AG04450 (cell line): ENCODE measurements around the gene OR1E2. TPM values are rescaled to one million over a fixed set of nuclear protein-coding genes. Genes with fewer than 3 reads are reported as not detected.

Source experiments
- CTCF ChIA-PET: fragments of 300-600, 350-600 bp; formaldehyde crosslinking; extraction: SDS; loops from one replicate; lab custom pipeline; 2022; ENCODE audit warnings: antibody characterized with exemption, inconsistent platforms; lab: Charles Lee
- POLR2A ChIA-PET: fragments of 350-600 bp; formaldehyde crosslinking; extraction: SDS; loops from one replicate; lab custom pipeline; 2021; ENCODE audit warnings: antibody characterized with exemption, inconsistent platforms; lab: Yijun Ruan, JAX
- DNase-seq: peaks from one replicate; pipeline ENCODE4 v3.0.0-alpha.2; 2011; ENCODE audit warnings: low read depth, low spot score
- H3K27ac ChIP-seq: one replicate; pipeline ENCODE4 v1.5.1; 2012; ENCODE audit warnings: low read depth, low read length, control low read depth
- H3K27me3 ChIP-seq: one replicate; pipeline ENCODE4 v1.6.0; 2012; ENCODE audit warnings: low read length; ENCODE audit not compliant: control insufficient read depth, insufficient read depth
- H3K4me3 ChIP-seq: 2 replicates; pipeline ENCODE4 v1.5.1; 2011; ENCODE audit warnings: mild to moderate bottlenecking, low read depth, low read length, control low read depth
- H3K9me3 ChIP-seq: 2 replicates; pipeline ENCODE4 v1.5.1; 2012; ENCODE audit warnings: low read length; ENCODE audit not compliant: control insufficient read depth, insufficient read depth
- polyA minus RNA-seq: library from RNA; depleted of rRNA, polyadenylated mRNA; stranded (reverse); fragments of >200 nt; gene quantifications from 2 replicates; pipeline ENCODE4 v1.2.3, GENCODE V29; 2011; rRNA and poly(A)+ RNA removed
- polyA plus RNA-seq: library from polyadenylated mRNA; depleted of rRNA; stranded (reverse); fragments of >200 nt; gene quantifications from 2 replicates; pipeline ENCODE4 v1.2.3, GENCODE V29; 2011; rRNA removed
- TF ChIP-seq, protein P1 (sequence below): IDR thresholded peaks from 2 replicates; pipeline ENCODE4 v1.5.1; 2011; ENCODE audit warnings: low read depth, low read length, control low read depth, inconsistent platforms

OR1E2 gene, protein sequence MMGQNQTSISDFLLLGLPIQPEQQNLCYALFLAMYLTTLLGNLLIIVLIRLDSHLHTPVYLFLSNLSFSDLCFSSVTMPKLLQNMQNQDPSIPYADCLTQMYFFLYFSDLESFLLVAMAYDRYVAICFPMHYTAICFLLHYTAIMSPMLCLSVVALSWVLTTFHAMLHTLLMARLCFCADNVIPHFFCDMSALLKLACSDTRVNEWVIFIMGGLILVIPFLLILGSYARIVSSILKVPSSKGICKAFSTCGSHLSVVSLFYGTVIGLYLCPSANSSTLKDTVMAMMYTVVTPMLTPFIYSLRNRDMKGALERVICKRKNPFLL
- polyA plus RNA-seq (not detected in 2 replicates), polyA minus RNA-seq (not detected in 2 replicates)

DNA sequence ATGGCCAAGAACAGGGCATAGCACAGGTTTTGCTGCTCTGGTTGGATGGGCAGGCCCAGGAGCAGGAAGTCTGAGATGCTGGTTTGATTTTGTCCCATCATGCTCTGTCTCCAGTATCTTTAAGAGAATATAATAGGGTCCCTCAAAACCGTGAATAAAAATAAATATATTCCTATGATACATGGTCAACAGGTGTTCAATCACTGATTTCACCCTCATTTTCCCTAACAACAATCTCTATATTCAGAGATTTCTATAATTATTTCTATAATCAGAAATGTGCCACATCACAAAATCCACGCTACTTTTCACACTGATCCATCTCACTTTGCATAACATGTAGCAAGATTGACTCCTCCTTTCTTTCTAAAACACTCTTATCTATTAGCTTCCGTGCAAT is at the start of gene OR1E2:
Gene OR1E2, minus strand, starts transcription at position 101 of the 400 bp plus-strand sequence. Its CDS starts 0 bp downstream, at position 101.
- TF ChIP-seq, protein P1, sequence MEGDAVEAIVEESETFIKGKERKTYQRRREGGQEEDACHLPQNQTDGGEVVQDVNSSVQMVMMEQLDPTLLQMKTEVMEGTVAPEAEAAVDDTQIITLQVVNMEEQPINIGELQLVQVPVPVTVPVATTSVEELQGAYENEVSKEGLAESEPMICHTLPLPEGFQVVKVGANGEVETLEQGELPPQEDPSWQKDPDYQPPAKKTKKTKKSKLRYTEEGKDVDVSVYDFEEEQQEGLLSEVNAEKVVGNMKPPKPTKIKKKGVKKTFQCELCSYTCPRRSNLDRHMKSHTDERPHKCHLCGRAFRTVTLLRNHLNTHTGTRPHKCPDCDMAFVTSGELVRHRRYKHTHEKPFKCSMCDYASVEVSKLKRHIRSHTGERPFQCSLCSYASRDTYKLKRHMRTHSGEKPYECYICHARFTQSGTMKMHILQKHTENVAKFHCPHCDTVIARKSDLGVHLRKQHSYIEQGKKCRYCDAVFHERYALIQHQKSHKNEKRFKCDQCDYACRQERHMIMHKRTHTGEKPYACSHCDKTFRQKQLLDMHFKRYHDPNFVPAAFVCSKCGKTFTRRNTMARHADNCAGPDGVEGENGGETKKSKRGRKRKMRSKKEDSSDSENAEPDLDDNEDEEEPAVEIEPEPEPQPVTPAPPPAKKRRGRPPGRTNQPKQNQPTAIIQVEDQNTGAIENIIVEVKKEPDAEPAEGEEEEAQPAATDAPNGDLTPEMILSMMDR: no peak
- ChIA-PET POLR2A (no interaction called here), CTCF (no interaction called here)

DNA sequence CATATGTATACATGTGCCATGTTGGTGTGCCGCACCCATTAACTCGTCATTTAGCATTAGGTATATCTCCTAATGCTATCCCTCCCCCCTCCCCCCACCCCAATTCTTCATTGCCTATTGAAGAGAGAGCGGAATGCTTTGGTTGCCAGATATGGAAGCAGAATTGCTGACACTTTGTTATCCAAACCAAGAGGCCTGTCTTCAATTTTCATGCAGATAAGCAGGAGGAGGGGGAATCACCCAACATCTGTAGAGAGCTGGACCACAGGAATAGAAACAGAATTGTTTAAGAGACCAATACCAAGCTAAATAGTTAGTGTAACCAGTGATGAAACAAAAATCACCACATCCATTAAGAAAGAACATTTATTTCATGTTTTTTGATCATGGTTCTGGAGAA is 49.2 kb upstream of the OR1E2 start:
- no peak for DNase-seq
- Histone ChIP-seq H3K27ac (no peak overlapping the region), H3K4me3 (no peak overlapping the region), H3K9me3 (no peaks in the 10 kb centered on the region), H3K27me3 (no peaks in the 10 kb centered on the region)
- ChIA-PET POLR2A (no interaction called here), CTCF (no interaction called here)
- TF ChIP-seq, protein P1: no peak

More for the DNA sequence above, at the start of gene OR1E2:
- H3K27ac ChIP-seq: no peak within 1 kb of the TSS
- H3K27me3 ChIP-seq: no peaks in the 10 kb centered on the region
- no peak for DNase-seq
- H3K9me3 ChIP-seq: no peaks in the 10 kb centered on the region; the same call in 1 of the 2 replicates
- H3K4me3 ChIP-seq: no peak within 1 kb of the TSS

DNA sequence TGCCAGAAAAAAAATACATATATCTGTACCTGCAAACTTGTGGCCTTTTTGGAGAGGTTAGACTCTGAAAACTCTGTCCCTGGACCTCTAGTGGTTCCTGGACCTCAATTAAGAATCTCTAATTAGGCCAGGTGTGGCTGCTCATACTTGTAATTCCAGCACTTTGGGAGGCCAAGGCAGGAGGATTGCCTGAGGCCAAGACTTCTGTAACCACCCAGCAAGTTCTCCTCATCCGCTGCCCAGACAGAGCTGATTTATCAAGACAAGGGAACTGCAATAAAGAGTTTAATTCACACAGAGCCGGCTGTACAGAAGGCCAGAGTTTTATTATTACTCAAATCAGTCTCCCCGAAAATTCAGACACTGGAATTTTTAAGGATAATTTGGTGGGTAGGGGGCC is 46.3 kb upstream of the OR1E2 start:
- DNase-seq: no peak
- POLR2A ChIA-PET: no interaction called here
- no peak overlapping the region for H3K4me3 ChIP-seq
- H3K27me3 ChIP-seq: no peaks in the 10 kb centered on the region
- CTCF ChIA-PET: no interaction called here
- H3K27ac ChIP-seq: no peak overlapping the region
- H3K9me3 ChIP-seq: no peaks in the 10 kb centered on the region
- TF ChIP-seq, protein P1: no peak

DNA sequence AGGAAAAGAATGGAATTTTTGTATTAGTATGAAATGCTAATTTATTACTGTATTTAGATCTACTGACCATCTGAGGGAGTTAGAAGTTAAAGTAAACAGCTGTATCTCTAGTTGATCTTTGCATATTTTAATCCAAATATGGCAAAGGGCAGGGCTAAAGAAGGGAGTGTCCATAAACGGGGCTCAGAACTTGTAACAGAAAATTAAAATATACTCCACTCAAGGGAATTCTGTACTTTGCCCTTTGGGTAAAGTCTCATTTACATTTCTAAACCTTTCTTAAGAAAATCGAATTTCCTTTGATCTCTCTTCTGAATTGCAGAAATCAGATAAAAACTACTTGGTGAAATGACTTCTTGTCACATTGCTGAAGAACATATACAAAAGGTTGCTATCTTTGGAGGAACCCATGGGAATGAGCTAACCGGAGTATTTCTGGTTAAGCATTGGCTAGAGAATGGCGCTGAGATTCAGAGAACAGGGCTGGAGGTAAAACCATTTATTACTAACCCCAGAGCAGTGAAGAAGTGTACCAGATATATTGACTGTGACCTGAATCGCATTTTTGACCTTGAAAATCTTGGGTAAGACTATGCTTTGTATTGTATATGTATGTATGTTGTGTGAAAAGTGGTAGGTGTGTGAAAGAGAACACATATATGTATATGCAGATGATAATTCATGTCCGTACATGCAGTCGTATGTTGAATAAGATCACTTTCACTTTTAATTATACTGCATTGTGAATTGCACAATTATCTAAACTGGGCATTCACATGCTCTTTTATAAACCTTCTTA is 42.4 kb upstream of the OR1E2 start, which contains the start of gene ASPA:
Gene ASPA, plus strand, starts transcription at position 186 of the 799 bp plus-strand sequence. Its CDS starts 163 bp downstream, at position 349.
- Histone ChIP-seq H3K27me3 (no peaks in the 10 kb centered on the region), H3K27ac (no peak within 1 kb of the TSS), H3K4me3 (peak within 1 kb of the TSS; percentile 52), H3K9me3 (peaks cover 11% of the 10 kb centered on the region)
- no peak for DNase-seq
- POLR2A ChIA-PET: no interaction called here
- CTCF ChIA-PET: no interaction called here
- TF ChIP-seq, protein P1: no peak
